Neutrophil (primary cell): ENCODE results near the gene TNS2.
"Not testable (repeated sequence)": the region's sequence is repeated elsewhere in the genome, so short reads cannot be mapped to it uniquely, and the experiment has no call there.

Experiments used
- H3K27ac ChIP-seq: fragments of 200-600 bp; sonication (generic); 2 replicates; pipeline ENCODE4 v1.5.1; 2016; ENCODE audit warnings: mild to moderate bottlenecking, moderate library complexity
- H3K27me3 ChIP-seq: fragments of 200-600 bp; sonication (generic); 2 replicates; pipeline ENCODE4 v1.6.0; 2016; ENCODE audit warnings: mild to moderate bottlenecking
- H3K36me3 ChIP-seq: fragments of 200-600 bp; sonication (generic); 2 replicates; pipeline ENCODE4 v1.5.1; 2017
- H3K4me1 ChIP-seq, 2 experiments: fragments of 200-600 bp in 1 of 2; sonication (generic) in 1 of 2; 1 replicate in 1 of 2; 2 replicates in 1 of 2; pipeline versions ENCODE4 v1.5.1 to v1.6.1; 2013 to 2016; ENCODE audit warnings: low read depth in 1 of 2, low read length in 1 of 2, mild to moderate bottlenecking in 1 of 2, moderate library complexity in 1 of 2; ENCODE audit not compliant: control insufficient read depth in 1 of 2, insufficient read depth in 1 of 2
- H3K4me3 ChIP-seq, 2 experiments: fragments of 200-600 bp in 1 of 2; sonication (generic) in 1 of 2; 1 replicate in 1 of 2; 2 replicates in 1 of 2; pipeline ENCODE4 v1.5.1; 2013 to 2016; ENCODE audit warnings: low read depth in 1 of 2, low read length in 1 of 2, mild to moderate bottlenecking in 1 of 2, moderate library complexity in 1 of 2
- H3K9me3 ChIP-seq: fragments of 200-600 bp; sonication (generic); 2 replicates; pipeline ENCODE4 v1.5.1; 2016
- CTCF ChIP-seq: fragments of 200-600 bp; sonication (generic); IDR thresholded peaks from 2 replicates; pipeline ENCODE4 v1.5.1; 2016; ENCODE audit warnings: antibody characterized with exemption

TNS2 gene

GRCh38 chr12:53090105-53090504 lies 40.2 kb downstream of the TNS2 start:
- H3K27me3 ChIP-seq, result peaks cover 7% of the 10 kb centered on the region
- H3K4me1 ChIP-seq, result peaks cover 8 to 13% of the 10 kb centered on the region in 2 experiments
- no peak for TF ChIP-seq CTCF
- no peak overlapping the region for H3K27ac ChIP-seq
- no peaks in the 10 kb centered on the region for H3K9me3 ChIP-seq
- no peak overlapping the region for H3K4me3 ChIP-seq
- H3K36me3 ChIP-seq, result no peaks in the 10 kb centered on the region

- Histone ChIP-seq H3K27me3 (peaks cover 10% of the 10 kb centered on the region), H3K4me3 (no peak overlapping the region), H3K36me3 (no peaks in the 10 kb centered on the region), H3K9me3 (no peaks in the 10 kb centered on the region), H3K4me1 (peaks cover 8 to 13% of the 10 kb centered on the region in 2 experiments), H3K27ac (no peak overlapping the region)
- TF ChIP-seq CTCF, result no peak
These were observed 40.7 kb downstream of the TNS2 start for GRCh38 chr12:53090554-53090953.

- Histone ChIP-seq H3K36me3 (no peaks in the 10 kb centered on the region), H3K4me3 (no peak overlapping the region), H3K9me3 (no peaks in the 10 kb centered on the region), H3K4me1 (peaks cover 8 to 13% of the 10 kb centered on the region in 2 experiments), H3K27me3 (peaks cover 19% of the 10 kb centered on the region), H3K27ac (no peak overlapping the region)
- TF ChIP-seq CTCF, result no peak
These were observed 41.9 kb downstream of the TNS2 start for GRCh38 chr12:53091756-53092155.

GRCh38 chr12:53093777-53094393 lies 44.0 kb downstream of the TNS2 start:
- H3K27ac ChIP-seq, result peak overlapping the region; percentile 71
- no peak for TF ChIP-seq CTCF

GRCh38 chr12:53094394-53094787 lies 44.5 kb downstream of the TNS2 start:
- Histone ChIP-seq H3K36me3 (no peaks in the 10 kb centered on the region), H3K9me3 (no peaks in the 10 kb centered on the region), H3K4me1 (peaks cover 24 to 30% of the 10 kb centered on the region in 2 experiments), H3K27ac (peak overlapping the region; percentile 71), H3K27me3 (peaks cover 41% of the 10 kb centered on the region), H3K4me3 (no peak overlapping the region)
- no peak for TF ChIP-seq CTCF

More at GRCh38 chr12:53093777-53094393, 44.0 kb downstream of the TNS2 start:
- no peak overlapping the region for H3K4me3 ChIP-seq
- H3K27me3 ChIP-seq, result peaks cover 36% of the 10 kb centered on the region
- H3K36me3 ChIP-seq, result no peaks in the 10 kb centered on the region
- no peaks in the 10 kb centered on the region for H3K9me3 ChIP-seq
- H3K4me1 ChIP-seq, result peaks cover 24 to 27% of the 10 kb centered on the region in 2 experiments

GRCh38 chr12:53094796-53095595 lies 45.1 kb downstream of the TNS2 start:
- H3K36me3 ChIP-seq, H3K9me3 ChIP-seq, H3K4me3 ChIP-seq, H3K27ac ChIP-seq: not testable (repeated sequence)
- peaks cover 42% of the 10 kb centered on the region for H3K27me3 ChIP-seq
- peaks cover 24 to 30% of the 10 kb centered on the region in 2 experiments for H3K4me1 ChIP-seq

- not testable (repeated sequence) for H3K4me3 ChIP-seq, H3K27ac ChIP-seq, H3K36me3 ChIP-seq, H3K9me3 ChIP-seq
- Histone ChIP-seq H3K4me1 (peaks cover 24 to 30% of the 10 kb centered on the region in 2 experiments), H3K27me3 (peaks cover 42% of the 10 kb centered on the region)
These were observed 45.7 kb downstream of the TNS2 start for GRCh38 chr12:53095596-53095895.
